ENCODE data around the gene HSD17B1.
"Not testable (repeated sequence)": the region's sequence is repeated elsewhere in the genome, so short reads cannot be mapped to it uniquely, and the experiment has no call there.

Gene HSD17B1

DNA sequence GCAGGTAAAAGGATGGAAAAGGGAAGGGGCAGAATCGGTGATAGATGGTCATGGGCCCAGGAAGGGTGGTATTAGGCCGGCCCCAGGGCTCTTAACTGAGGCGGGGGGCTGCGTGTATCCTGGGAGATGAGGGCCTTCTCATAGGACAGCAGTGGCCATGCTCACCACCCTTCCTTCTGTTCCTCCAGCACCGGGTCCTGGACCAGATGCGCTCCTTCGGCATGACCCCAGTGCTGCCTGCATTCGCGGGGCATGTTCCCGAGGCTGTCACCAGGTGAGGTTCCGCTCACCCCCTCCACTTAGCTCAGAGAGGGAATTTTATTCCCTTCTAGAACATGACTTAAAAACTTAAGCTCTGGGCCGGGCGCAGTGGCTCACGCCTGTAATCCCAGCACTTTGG lies 14.2 kb upstream of the HSD17B1 start:
- DNase-seq (ENCODE audit: extremely low read depth, insufficient read length), result no peak
- Histone ChIP-seq H3K4me3 (replicated peaks; ENCODE audit: low read depth, low read length) (no peak overlapping the region), H3K36me3 (ENCODE audit: control insufficient read depth, insufficient read depth, low read length) (peaks cover 17% of the 10 kb centered on the region), H3K27me3 (replicated peaks; ENCODE audit: control insufficient read depth, insufficient read depth, low read length) (no peaks in the 10 kb centered on the region)
- TF ChIP-seq CTCF (IDR thresholded peaks at IDR 0.05; ENCODE audit: insufficient read depth, low read length, poor library complexity, severe bottlenecking), result no peak

DNA sequence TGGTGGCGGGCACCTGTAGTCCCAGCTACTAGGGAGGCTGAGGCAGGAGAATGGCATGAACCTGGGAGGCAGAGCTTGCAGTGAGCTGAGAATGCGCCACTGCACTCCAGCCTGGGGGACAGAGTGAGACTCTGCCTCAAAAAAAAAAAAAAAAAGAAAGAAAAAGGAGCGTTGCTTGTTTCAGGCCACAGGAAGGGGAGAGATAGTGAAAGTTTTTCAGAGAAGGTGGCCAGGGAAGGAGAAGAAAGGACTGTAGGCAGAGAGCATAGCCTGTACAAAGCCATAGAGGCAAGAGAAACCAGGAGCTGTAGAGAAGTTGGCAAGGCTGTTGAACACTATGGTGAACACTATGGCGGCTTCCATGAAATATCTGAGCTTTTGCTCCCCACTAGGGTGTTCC lies 12.2 kb upstream of the HSD17B1 start:
- not testable (repeated sequence) for H3K27me3 ChIP-seq (replicated peaks; ENCODE audit: control insufficient read depth, insufficient read depth, low read length); DNase-seq (ENCODE audit: extremely low read depth, insufficient read length); H3K4me3 ChIP-seq (replicated peaks; ENCODE audit: low read depth, low read length)
- H3K36me3 ChIP-seq (ENCODE audit: control insufficient read depth, insufficient read depth, low read length), result peaks cover 21% of the 10 kb centered on the region

DNA sequence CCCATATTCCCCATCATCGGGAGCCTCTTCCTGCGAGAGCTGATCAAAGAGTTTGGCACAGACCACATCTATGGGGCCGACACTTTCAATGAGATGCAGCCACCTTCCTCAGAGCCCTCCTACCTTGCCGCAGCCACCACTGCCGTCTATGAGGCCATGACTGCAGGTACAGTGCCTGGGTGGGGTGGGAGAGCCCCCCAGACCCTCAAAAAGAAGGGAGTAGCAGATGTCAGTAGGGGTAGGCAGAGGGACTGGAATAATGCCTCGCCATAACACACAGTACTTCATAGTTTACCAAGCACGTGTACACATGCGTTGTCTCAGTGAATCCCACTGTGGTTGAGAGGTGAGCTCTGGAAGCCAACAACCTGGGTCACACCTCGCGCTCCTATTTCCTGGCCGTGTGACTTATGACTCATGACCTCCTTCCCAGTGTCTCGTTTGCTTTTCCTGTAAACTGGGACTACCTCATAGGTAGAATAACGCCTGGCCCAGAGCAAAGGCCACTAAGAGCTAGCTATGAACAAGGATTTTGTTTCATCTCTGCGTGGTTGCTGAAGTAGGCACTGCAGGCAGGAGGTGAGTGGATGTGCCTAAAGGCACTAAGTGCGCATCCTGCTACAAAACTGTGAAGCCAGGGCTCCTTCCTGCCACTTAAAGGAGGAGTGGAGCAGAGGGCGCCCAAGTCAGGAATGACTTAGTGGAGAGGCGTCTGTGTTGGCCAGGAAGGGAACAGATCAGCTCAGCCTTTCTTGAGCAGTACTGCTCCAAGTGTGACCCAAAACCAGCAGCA lies 11.5 kb upstream of the HSD17B1 start:
- TF ChIP-seq CTCF (IDR thresholded peaks at IDR 0.05; ENCODE audit: insufficient read depth, low read length, poor library complexity, severe bottlenecking), result no peak
- Histone ChIP-seq H3K27me3 (replicated peaks; ENCODE audit: control insufficient read depth, insufficient read depth, low read length) (no peaks in the 10 kb centered on the region), H3K4me3 (replicated peaks; ENCODE audit: low read depth, low read length) (no peak overlapping the region), H3K36me3 (ENCODE audit: control insufficient read depth, insufficient read depth, low read length) (peaks cover 21% of the 10 kb centered on the region)
- DNase-seq (ENCODE audit: extremely low read depth, insufficient read length), result no peak

GRCh38 chr17:42543190-42544079 lies 9.3 kb upstream of the HSD17B1 start:
- no peaks in the 10 kb centered on the region for H3K27me3 ChIP-seq (replicated peaks; ENCODE audit: control insufficient read depth, insufficient read depth, low read length)
- no peak for DNase-seq (ENCODE audit: extremely low read depth, insufficient read length)
- H3K36me3 ChIP-seq (ENCODE audit: control insufficient read depth, insufficient read depth, low read length), result peaks cover 21% of the 10 kb centered on the region
- TF ChIP-seq CTCF (IDR thresholded peaks at IDR 0.05; ENCODE audit: insufficient read depth, low read length, poor library complexity, severe bottlenecking), result no peak
- H3K4me3 ChIP-seq (replicated peaks; ENCODE audit: low read depth, low read length), result no peak overlapping the region

GRCh38 chr17:42544874-42545283 lies 7.8 kb upstream of the HSD17B1 start:
- TF ChIP-seq CTCF (IDR thresholded peaks at IDR 0.05; ENCODE audit: insufficient read depth, low read length, poor library complexity, severe bottlenecking), result no peak
- H3K4me3 ChIP-seq (replicated peaks; ENCODE audit: low read depth, low read length), result no peak overlapping the region
- peaks cover 14% of the 10 kb centered on the region for H3K36me3 ChIP-seq (ENCODE audit: control insufficient read depth, insufficient read depth, low read length)
- no peaks in the 10 kb centered on the region for H3K27me3 ChIP-seq (replicated peaks; ENCODE audit: control insufficient read depth, insufficient read depth, low read length)
- no peak for DNase-seq (ENCODE audit: extremely low read depth, insufficient read length)

- H3K36me3 ChIP-seq (ENCODE audit: control insufficient read depth, insufficient read depth, low read length), result peaks cover 13% of the 10 kb centered on the region
- H3K27me3 ChIP-seq (replicated peaks; ENCODE audit: control insufficient read depth, insufficient read depth, low read length); DNase-seq (ENCODE audit: extremely low read depth, insufficient read length); H3K4me3 ChIP-seq (replicated peaks; ENCODE audit: low read depth, low read length): not testable (repeated sequence)
These were observed 6.8 kb upstream of the HSD17B1 start for GRCh38 chr17:42545755-42546505.

Data from GM06990 (cell line).